Ishikawa (cell line): ENCODE measurements around the gene RETN.
A peak's percentile ranks its signal among the peaks of the same experiment; 100 is the strongest.

Experiments used
- CEBPB ChIP-seq: IDR thresholded peaks from 2 replicates; pipeline ENCODE4 v1.6.1; 2012
- CREB1 ChIP-seq: IDR thresholded peaks from 2 replicates; pipeline ENCODE4 v1.6.1; 2012; ENCODE audit warnings: low read depth
- EGR1 ChIP-seq: IDR thresholded peaks from 2 replicates; pipeline ENCODE4 v1.6.1; 2012
- EP300 ChIP-seq: IDR thresholded peaks from 2 replicates; pipeline ENCODE4 v1.6.1; 2012; ENCODE audit warnings: borderline replicate concordance
- FOXM1 ChIP-seq: IDR thresholded peaks from 2 replicates; pipeline ENCODE4 v1.6.1; 2012; ENCODE audit warnings: low read depth, borderline replicate concordance
- MAX ChIP-seq: IDR thresholded peaks from 2 replicates; pipeline ENCODE4 v1.6.1; 2012
- NFIC ChIP-seq: IDR thresholded peaks from 2 replicates; pipeline ENCODE4 v1.6.1; 2012
- RAD21 ChIP-seq: IDR thresholded peaks from 2 replicates; pipeline ENCODE4 v1.6.1; 2012; ENCODE audit warnings: low read depth
- REST ChIP-seq: IDR thresholded peaks from 2 replicates; pipeline ENCODE4 v1.6.1; 2012; ENCODE audit warnings: low read depth, mild to moderate bottlenecking
- TAF1 ChIP-seq: IDR thresholded peaks from 2 replicates; pipeline ENCODE4 v1.6.1; 2012; ENCODE audit warnings: low read depth, mild to moderate bottlenecking
- TCF12 ChIP-seq: IDR thresholded peaks from 2 replicates; pipeline ENCODE4 v1.6.1; 2012; ENCODE audit warnings: low read depth
- TEAD4 ChIP-seq: IDR thresholded peaks from 2 replicates; pipeline ENCODE4 v1.6.1; 2012
- USF1 ChIP-seq: IDR thresholded peaks from 2 replicates; pipeline ENCODE4 v1.6.1; 2012
- YY1 ChIP-seq: IDR thresholded peaks from 2 replicates; pipeline ENCODE4 v1.6.1; 2012; ENCODE audit warnings: low read depth
- ZBTB7A ChIP-seq: IDR thresholded peaks from 2 replicates; pipeline ENCODE4 v1.6.1; 2012; ENCODE audit warnings: low read depth

Gene RETN

GRCh38 chr19:7699417-7700401 is 30.9 kb downstream of the RETN start:
- TF ChIP-seq TCF12 (no peak), NFIC (peak; percentile 70)

GRCh38 chr19:7701049-7701653 is 32.3 kb downstream of the RETN start:
- TF ChIP-seq RAD21 (no peak), EGR1 (no peak), CEBPB (no peak), USF1 (no peak), EP300 (no peak), REST (no peak), FOXM1 (no peak), TEAD4 (no peak), YY1 (no peak), ZBTB7A (no peak), CREB1 (no peak), TAF1 (no peak), TCF12 (no peak), MAX (no peak), NFIC (no peak)

- TF ChIP-seq CEBPB (no peak), TEAD4 (no peak), TCF12 (no peak), MAX (no peak), RAD21 (no peak), USF1 (no peak), CREB1 (no peak), YY1 (no peak), EP300 (no peak), REST (no peak), FOXM1 (no peak), TAF1 (no peak), NFIC (no peak), ZBTB7A (no peak), EGR1 (no peak)
Measured at GRCh38 chr19:7701654-7702457, 33.0 kb downstream of the RETN start, which contains the start of gene FCER2. Gene FCER2, minus strand, starts transcription at chr19:7702131. Its CDS starts 2,371 bp downstream, at chr19:7699760.

GRCh38 chr19:7703332-7703731 is 34.5 kb downstream of the RETN start:
- TF ChIP-seq CEBPB (no peak), MAX (no peak), TAF1 (no peak), YY1 (no peak), USF1 (no peak), EGR1 (no peak), CREB1 (no peak), FOXM1 (no peak), RAD21 (no peak), NFIC (no peak), TEAD4 (no peak), EP300 (no peak), ZBTB7A (no peak), TCF12 (no peak), REST (no peak)
